Measurements from ENCODE around the gene MSANTD2.

MSANTD2 gene

GRCh38 chr11:124754309-124754708 is 45.9 kb downstream of the MSANTD2 start:
- DNase-seq (ENCODE audit: low spot score) = peak; percentile 52
- FAIRE-seq = no peak

- DNase-seq (ENCODE audit: low spot score) (no peak), FAIRE-seq (no peak)
These were observed 46.6 kb downstream of the MSANTD2 start for GRCh38 chr11:124753624-124754023.

- FAIRE-seq (no peak), DNase-seq (ENCODE audit: low spot score) (no peak)
These were observed 47.0 kb downstream of the MSANTD2 start for GRCh38 chr11:124753205-124753604.

GRCh38 chr11:124752471-124753102 is 47.6 kb downstream of the MSANTD2 start:
- DNase-seq (ENCODE audit: low spot score) (no peak), FAIRE-seq (no peak)

GRCh38 chr11:124751741-124752470 is 48.3 kb downstream of the MSANTD2 start, which contains the start of gene VSIG2:
Gene VSIG2 (minus strand): TSS chr11:124752255. CDS start chr11:124752137, 118 bp downstream.
- no peak for FAIRE-seq
- DNase-seq (ENCODE audit: low spot score) = no peak

- FAIRE-seq (no peak), DNase-seq (ENCODE audit: low spot score) (no peak)
These were observed 48.8 kb downstream of the MSANTD2 start for GRCh38 chr11:124751391-124751740.

GRCh38 chr11:124749912-124750311 is 50.3 kb downstream of the MSANTD2 start:
- DNase-seq (ENCODE audit: low spot score) (no peak), FAIRE-seq (no peak)

GRCh38 chr11:124748481-124749343 is 51.5 kb downstream of the MSANTD2 start:
- FAIRE-seq (no peak), DNase-seq (ENCODE audit: low spot score) (peak; percentile 71)

- DNase-seq (ENCODE audit: low spot score) (no peak), FAIRE-seq (no peak)
These were observed 52.1 kb downstream of the MSANTD2 start for GRCh38 chr11:124748100-124748418.

- no peak for FAIRE-seq
- no peak for DNase-seq (ENCODE audit: low spot score)
These were observed 52.7 kb downstream of the MSANTD2 start for GRCh38 chr11:124747406-124748099.

- no peak for FAIRE-seq
- peak; percentile 67 for DNase-seq (ENCODE audit: low spot score)
These were observed 53.5 kb downstream of the MSANTD2 start for GRCh38 chr11:124746621-124747243.

GRCh38 chr11:124745835-124746620 is 54.2 kb downstream of the MSANTD2 start:
- no peak for DNase-seq (ENCODE audit: low spot score)
- no peak for FAIRE-seq

- FAIRE-seq (no peak), DNase-seq (ENCODE audit: low spot score) (no peak)
These were observed 54.9 kb downstream of the MSANTD2 start for GRCh38 chr11:124745270-124745834.

- DNase-seq (ENCODE audit: low spot score) = no peak
These were observed 57.2 kb downstream of the MSANTD2 start for GRCh38 chr11:124743050-124743449.

GRCh38 chr11:124742555-124742954 is 57.7 kb downstream of the MSANTD2 start:
- FAIRE-seq = no peak

More at GRCh38 chr11:124743050-124743449, 57.2 kb downstream of the MSANTD2 start:
- no peak for FAIRE-seq

GRCh38 chr11:124740277-124740882 is 59.8 kb downstream of the MSANTD2 start:
- DNase-seq (ENCODE audit: low spot score) (no peak), FAIRE-seq (no peak)

More at GRCh38 chr11:124742555-124742954, 57.7 kb downstream of the MSANTD2 start:
- DNase-seq (ENCODE audit: low spot score) = no peak

- DNase-seq (ENCODE audit: low spot score) (peak; percentile 66), FAIRE-seq (no peak)
These were observed 60.5 kb downstream of the MSANTD2 start, which contains the start of gene NRGN for GRCh38 chr11:124739479-124740276. Gene NRGN (plus strand): TSS chr11:124739942. CDS start chr11:124740085, 143 bp downstream.

GRCh38 chr11:124738713-124739478 is 61.3 kb downstream of the MSANTD2 start:
- no peak for FAIRE-seq
- no peak for DNase-seq (ENCODE audit: low spot score)

All from RCC 7860 (cell line).